H1 (cell line): ENCODE data around the gene JPT2. TPM values are rescaled to one million over a fixed set of nuclear protein-coding genes. Genes with fewer than 3 reads are reported as not detected.

ENCODE experiments used
- CTCF ChIA-PET: fragments of 300-600 bp; sonication (Branson Sonifier 250); formaldehyde crosslinking; loops from one replicate; lab custom pipeline; 2021; ENCODE audit not compliant: partially characterized antibody; lab: Charles Lee
- POLR2A ChIA-PET: fragments of 300-600 bp; sonication (Branson Sonifier 250); formaldehyde crosslinking; loops from one replicate; lab custom pipeline; 2021; ENCODE audit warnings: inconsistent platforms; ENCODE audit not compliant: partially characterized antibody; lab: Charles Lee
- DNase-seq, 2 experiments: peaks; one replicate each; pipeline versions ENCODE4 v3.0.0 to v3.0.0-alpha.2; 2010 to 2022; ENCODE audit warnings: low spot score in 2 of 2, low read depth in 1 of 2, mixed read lengths in 1 of 2
- FAIRE-seq: peaks from 2 replicates; lab custom pipeline; 2011; peaks lifted over from hg19 to GRCh38; lab: Jason Lieb, UNC
- H2AFZ ChIP-seq: 2 replicates; pipeline ENCODE4 v1.8.1; 2012; ENCODE audit warnings: low read length, inconsistent platforms
- H2AK5ac ChIP-seq: 2 replicates; pipeline ENCODE4 v1.6.1; 2013; ENCODE audit warnings: low read depth, low read length
- H2BK120ac ChIP-seq: replicated peaks from 2 replicates; pipeline ENCODE3; 2013; ENCODE audit warnings: low read depth, low read length, inconsistent platforms
- H2BK12ac ChIP-seq: 2 replicates; pipeline ENCODE4 v1.6.1; 2013; ENCODE audit warnings: low read depth, low read length
- H2BK15ac ChIP-seq: 2 replicates; pipeline ENCODE4 v1.6.1; 2013; ENCODE audit warnings: low read length
- H2BK20ac ChIP-seq: 2 replicates; pipeline ENCODE4 v1.6.1; 2013; ENCODE audit warnings: low read length
- H2BK5ac ChIP-seq: 2 replicates; pipeline ENCODE4 v1.6.1; 2013; ENCODE audit warnings: low read depth, low read length
- H3K14ac ChIP-seq: 2 replicates; pipeline ENCODE4 v1.6.1; 2013; ENCODE audit warnings: inconsistent platforms; ENCODE audit not compliant: insufficient read length
- H3K18ac ChIP-seq: 2 replicates; pipeline ENCODE4 v1.6.1; 2013; ENCODE audit warnings: low read length; ENCODE audit errors: extremely low read depth
- H3K23ac ChIP-seq: 2 replicates; pipeline ENCODE4 v1.6.1; 2013; ENCODE audit warnings: inconsistent platforms; ENCODE audit not compliant: insufficient read length
- H3K23me2 ChIP-seq: 2 replicates; pipeline ENCODE4 v1.6.1; 2013; ENCODE audit warnings: low read depth, low read length
- H3K27ac ChIP-seq: 2 replicates; pipeline ENCODE4 v1.6.1; 2011; ENCODE audit warnings: low read depth, low read length, inconsistent platforms
- H3K27me3 ChIP-seq, 4 experiments: replicated peaks in 1 of 4; 1 replicate in 1 of 4; 2 replicates in 3 of 4; pipeline versions ENCODE4 v1.6.1 to v1.8.1; 2011 to 2013; ENCODE audit warnings: low read length in 3 of 4, mild to moderate bottlenecking in 3 of 4, inconsistent platforms in 2 of 4, mixed read lengths in 2 of 4, moderate library complexity in 1 of 4; ENCODE audit not compliant: control insufficient read depth in 3 of 4, insufficient read depth in 3 of 4; ENCODE audit errors: extremely low read depth in 1 of 4
- H3K36me3 ChIP-seq, 4 experiments: 2 replicates each; pipeline versions ENCODE4 v1.6.1 to v1.8.1; 2011 to 2013; ENCODE audit warnings: mild to moderate bottlenecking in 4 of 4, low read length in 3 of 4, moderate library complexity in 2 of 4, control low read depth in 1 of 4, inconsistent platforms in 1 of 4; ENCODE audit not compliant: insufficient read depth in 4 of 4, control insufficient read depth in 2 of 4
- H3K4ac ChIP-seq: replicated peaks from 2 replicates; pipeline ENCODE3; 2013; ENCODE audit warnings: low read length, low read depth, mixed read lengths, inconsistent platforms; ENCODE audit not compliant: insufficient read length
- H3K4me1 ChIP-seq, 4 experiments: replicated peaks in 1 of 4; 1 replicate in 1 of 4; 2 replicates in 3 of 4; pipeline versions ENCODE4 v1.6.1 to v1.8.1; 2011 to 2013; ENCODE audit warnings: low read length in 3 of 4, inconsistent platforms in 2 of 4, mixed read lengths in 1 of 4; ENCODE audit not compliant: insufficient read depth in 4 of 4, control insufficient read depth in 3 of 4
- H3K4me2 ChIP-seq, 2 experiments: 2 replicates each; pipeline versions ENCODE4 v1.6.1 to v1.8.1; 2011 to 2013; ENCODE audit warnings: low read depth in 2 of 2, low read length in 2 of 2, control low read depth in 1 of 2, inconsistent platforms in 1 of 2, mild to moderate bottlenecking in 1 of 2; ENCODE audit not compliant: insufficient read depth in 1 of 2
- H3K4me3 ChIP-seq, 4 experiments: fragments of 200-600, 300-600 bp in 1 of 4; sonication (generic), shearing (Covaris generic), sonication (Bioruptor Twin) in 1 of 4; 2 replicates each; pipeline versions ENCODE4 v1.5.1 to v1.8.1; 2011 to 2016; ENCODE audit warnings: low read length in 4 of 4, low read depth in 3 of 4, control low read depth in 2 of 4, inconsistent platforms in 2 of 4, mild to moderate bottlenecking in 2 of 4, mixed read lengths in 1 of 4, moderate library complexity in 1 of 4; ENCODE audit not compliant: insufficient read depth in 2 of 4; ENCODE audit errors: extremely low read depth in 1 of 4
- H3K56ac ChIP-seq: replicated peaks from 2 replicates; pipeline ENCODE3; 2013; ENCODE audit warnings: low read depth, mild to moderate bottlenecking, mixed read lengths, low read length, inconsistent platforms; ENCODE audit not compliant: insufficient read length
- H3K79me1 ChIP-seq: 2 replicates; pipeline ENCODE4 v1.6.1; 2013; ENCODE audit warnings: low read depth, low read length, control low read depth
- H3K79me2 ChIP-seq, 2 experiments: 2 replicates each; pipeline versions ENCODE4 v1.6.1 to v1.8.1; 2012 to 2013; ENCODE audit warnings: low read length in 2 of 2, mild to moderate bottlenecking in 2 of 2, inconsistent platforms in 1 of 2; ENCODE audit not compliant: insufficient read depth in 2 of 2, control insufficient read depth in 1 of 2
- H3K9ac ChIP-seq, 4 experiments: replicated peaks in 1 of 4; 1 replicate in 1 of 4; 2 replicates in 3 of 4; pipeline versions ENCODE4 v1.6.1 to v1.8.1; 2011 to 2013; ENCODE audit warnings: low read depth in 3 of 4, low read length in 3 of 4, control low read depth in 2 of 4, mild to moderate bottlenecking in 2 of 4, moderate library complexity in 2 of 4, inconsistent platforms in 1 of 4; ENCODE audit errors: extremely low read depth in 1 of 4
- H3K9me3 ChIP-seq, 2 experiments: 2 replicates each; pipeline versions ENCODE4 v1.6.1 to v1.8.1; 2012 to 2013; ENCODE audit warnings: mild to moderate bottlenecking in 2 of 2, moderate library complexity in 2 of 2, control low read depth in 1 of 2, inconsistent platforms in 1 of 2, low read depth in 1 of 2, low read length in 1 of 2, mixed read lengths in 1 of 2; ENCODE audit not compliant: insufficient read depth in 2 of 2
- H4K20me1 ChIP-seq, 2 experiments: replicated peaks in 1 of 2; 2 replicates each; pipeline versions ENCODE3 to v1.8.1; 2011 to 2013; ENCODE audit warnings: inconsistent platforms in 2 of 2, low read length in 2 of 2, mild to moderate bottlenecking in 1 of 2; ENCODE audit not compliant: insufficient read depth in 2 of 2, control insufficient read depth in 1 of 2
- H4K5ac ChIP-seq: 2 replicates; pipeline ENCODE4 v1.6.1; 2013; ENCODE audit warnings: low read length, low read depth, mixed read lengths, inconsistent platforms; ENCODE audit not compliant: insufficient read length
- H4K8ac ChIP-seq: 2 replicates; pipeline ENCODE4 v1.8.0; 2013; ENCODE audit warnings: mild to moderate bottlenecking, moderate library complexity, low read length, inconsistent platforms; ENCODE audit not compliant: insufficient read depth; ENCODE audit errors: extremely low read depth
- H4K91ac ChIP-seq: replicated peaks from 2 replicates; pipeline ENCODE3; 2013; ENCODE audit warnings: low read length, mixed read lengths, inconsistent platforms; ENCODE audit not compliant: insufficient read length
- CBX8 ChIP-seq: fragments of 300-800, 300-1000 bp; sonication (generic); IDR thresholded peaks from 2 replicates; pipeline ENCODE4 v1.7.1; 2016; ENCODE audit warnings: low read depth, low read length, borderline replicate concordance
- E2F6 ChIP-seq: IDR thresholded peaks from 2 replicates; pipeline ENCODE4 v1.6.1; 2012; ENCODE audit warnings: inconsistent platforms
- EP300 ChIP-seq, 2 experiments: IDR thresholded peaks; 1 replicate in 1 of 2; 2 replicates in 1 of 2; pipeline ENCODE4 v1.6.1; 2011 to 2012; ENCODE audit warnings: low read depth in 2 of 2, low read length in 2 of 2, mild to moderate bottlenecking in 2 of 2, borderline replicate concordance in 1 of 2, inconsistent platforms in 1 of 2, moderate library complexity in 1 of 2
- EZH2 ChIP-seq: fragments of 200-600 bp; sonication (generic); IDR thresholded peaks from 2 replicates; pipeline ENCODE4 v1.7.1; 2012; ENCODE audit warnings: low read depth, mild to moderate bottlenecking, moderate library complexity, low read length, inconsistent platforms; ENCODE audit not compliant: severe bottlenecking
- PHF8 ChIP-seq: fragments of 200-600 bp; sonication (generic); conservative IDR thresholded peaks from 2 replicates; pipeline ENCODE4 v1.7.1; 2012; ENCODE audit warnings: low read depth, mild to moderate bottlenecking, inconsistent platforms, low read length, moderate library complexity
- RXRA ChIP-seq: IDR thresholded peaks from 2 replicates; pipeline ENCODE4 v1.6.1; 2011; ENCODE audit warnings: low read depth, mild to moderate bottlenecking, low read length, moderate library complexity; ENCODE audit not compliant: insufficient read depth
- SP2 ChIP-seq: IDR thresholded peaks from 2 replicates; pipeline ENCODE4 v1.6.1; 2012; ENCODE audit warnings: mild to moderate bottlenecking, low read length, inconsistent platforms
- WGBS, 2 experiments: shearing (Covaris generic) in 1 of 2; methylation state at CpG; one replicate each; pipeline versions ENCODE4 v1.1.6 to v1.1.7; 2013 to 2015; ENCODE audit warnings: low lambda C conversion rate in 2 of 2, mixed read lengths in 2 of 2, inconsistent platforms in 1 of 2, low coverage in 1 of 2, missing lambda C conversion rate in 1 of 2; ENCODE audit not compliant: insufficient replicate concordance in 2 of 2, insufficient coverage in 1 of 2, insufficient read length in 1 of 2; ENCODE audit errors: extremely low coverage in 1 of 2, missing lambda C conversion rate in 1 of 2; 5-methylcytosine and 5-hydroxymethylcytosine counted together
- polyA plus RNA-seq, 7 experiments: library from polyadenylated mRNA; depleted of rRNA in 3 of 7; stranded (reverse) in 5 of 7; unstranded in 2 of 7; fragments of >200 nt in 5 of 7; fragments of 200-250 nt in 2 of 7; gene quantifications; 1 replicate in 5 of 7; 2 replicates in 1 of 7; 4 replicates in 1 of 7; pipeline versions ENCODE4 v1.2.1 to v1.2.3, GENCODE V29; 2011 to 2013; ENCODE audit warnings: missing spikeins in 2 of 7, mixed read lengths in 2 of 7
- total RNA-seq: library from RNA; stranded (reverse); fragmentation: NEBNext Ultra II Directional; extraction: Animal tissue kit (Norgen Biotek cat#: 25700); gene quantifications from 2 replicates; pipeline ENCODE4 v1.2.1, GENCODE V29; 2021
- TF ChIP-seq, protein P1 (sequence below), 3 experiments: IDR thresholded peaks; 1 replicate in 2 of 3; 2 replicates in 1 of 3; pipeline versions ENCODE4 v1.5.1 to v1.6.1; 2011; ENCODE audit warnings: low read length in 3 of 3, mild to moderate bottlenecking in 3 of 3, inconsistent platforms in 2 of 3, low read depth in 1 of 3, moderate library complexity in 1 of 3; ENCODE audit not compliant: insufficient read depth in 1 of 3; ENCODE audit errors: control extremely low read depth in 1 of 3

The JPT2 gene
- total and polyA plus RNA-seq, 2 of the 8 experiments (the other 6 are each of a cell fraction or from before 2014, with no cell fraction given), result 67.6 to 197 TPM

DNA sequence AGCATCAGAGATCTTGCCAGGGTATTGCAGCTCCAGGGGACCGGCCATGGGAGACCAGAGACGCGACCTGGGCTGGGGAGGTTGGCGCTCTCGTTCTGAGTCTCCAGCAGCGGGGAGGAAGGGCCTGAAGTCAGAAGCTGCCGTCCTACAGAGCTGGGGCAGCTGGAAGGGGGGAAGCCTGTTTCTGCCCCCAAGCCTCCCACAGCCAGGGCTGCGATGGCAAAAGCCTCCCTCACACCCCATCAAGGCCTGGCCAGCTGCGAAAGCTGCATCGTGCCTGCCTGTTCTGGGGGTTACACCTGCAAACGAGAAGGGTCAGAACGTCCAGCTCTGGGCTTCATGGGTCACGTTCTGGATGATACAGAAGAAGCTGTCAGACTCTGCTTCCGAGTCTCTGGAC lies 54.0 kb downstream of the JPT2 start:
- 94% methylated on average over 14 of the region's 14 CpGs; no CpG with 5 or more reads in 1 of the 2 experiments for WGBS, 2 experiments
- no peak overlapping the region for H3K4me3 ChIP-seq
- no peak for FAIRE-seq

More for the DNA sequence above, 54.0 kb downstream of the JPT2 start:
- DNase-seq, result no peak
- H4K5ac ChIP-seq, result no peak overlapping the region
- 0 out of 7 replicates have a peak, but pooled peaks cover 0 to 2% (median 0%) of the 10 kb centered on the region in 4 experiments for H3K4me1 ChIP-seq
- H3K4me2 ChIP-seq, result no peak overlapping the region
- H3K27ac ChIP-seq, result no peak overlapping the region
- no peak overlapping the region for H3K4ac ChIP-seq
- H3K9ac ChIP-seq, result no peak overlapping the region
- TF ChIP-seq EP300 (IDR thresholded peaks at IDR 0.05; ENCODE audit: borderline replicate concordance in 1 of 2, low read depth in 2 of 2, low read length in 2 of 2) (no peak), CBX8 (no peak), SP2 (no peak), E2F6 (no peak), PHF8 (no peak), EZH2 (no peak), RXRA (no peak)
- TF ChIP-seq, protein P1, sequence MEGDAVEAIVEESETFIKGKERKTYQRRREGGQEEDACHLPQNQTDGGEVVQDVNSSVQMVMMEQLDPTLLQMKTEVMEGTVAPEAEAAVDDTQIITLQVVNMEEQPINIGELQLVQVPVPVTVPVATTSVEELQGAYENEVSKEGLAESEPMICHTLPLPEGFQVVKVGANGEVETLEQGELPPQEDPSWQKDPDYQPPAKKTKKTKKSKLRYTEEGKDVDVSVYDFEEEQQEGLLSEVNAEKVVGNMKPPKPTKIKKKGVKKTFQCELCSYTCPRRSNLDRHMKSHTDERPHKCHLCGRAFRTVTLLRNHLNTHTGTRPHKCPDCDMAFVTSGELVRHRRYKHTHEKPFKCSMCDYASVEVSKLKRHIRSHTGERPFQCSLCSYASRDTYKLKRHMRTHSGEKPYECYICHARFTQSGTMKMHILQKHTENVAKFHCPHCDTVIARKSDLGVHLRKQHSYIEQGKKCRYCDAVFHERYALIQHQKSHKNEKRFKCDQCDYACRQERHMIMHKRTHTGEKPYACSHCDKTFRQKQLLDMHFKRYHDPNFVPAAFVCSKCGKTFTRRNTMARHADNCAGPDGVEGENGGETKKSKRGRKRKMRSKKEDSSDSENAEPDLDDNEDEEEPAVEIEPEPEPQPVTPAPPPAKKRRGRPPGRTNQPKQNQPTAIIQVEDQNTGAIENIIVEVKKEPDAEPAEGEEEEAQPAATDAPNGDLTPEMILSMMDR (IDR thresholded peaks at IDR 0.05; ENCODE audit: control extremely low read depth in 1 of 3, insufficient read depth in 1 of 3, low read depth in 1 of 3, low read length in 3 of 3), result no peak
- no peak overlapping the region for H2BK15ac ChIP-seq
- peaks cover under 1% of the 10 kb centered on the region for H3K79me1 ChIP-seq
- H3K14ac ChIP-seq, result no peak overlapping the region
- H2BK120ac ChIP-seq, result no peak overlapping the region
- POLR2A ChIA-PET, result interaction anchor here (1.0 to 2.2 kb wide), 3 partner anchors 8 to 26 kb away, joined by 3 to 7 read pairs (median 4); partner anchors contain the start of gene MAPK8IP3
- no peak overlapping the region for H2AFZ ChIP-seq
- H4K8ac ChIP-seq, result no peak overlapping the region
- no peak overlapping the region for H3K23ac ChIP-seq
- H4K20me1 ChIP-seq, result peaks cover 0 to 4% of the 10 kb centered on the region in 2 experiments
- no peak overlapping the region for H2BK12ac ChIP-seq
- no peaks in the 10 kb centered on the region for H3K79me2 ChIP-seq
- no peak overlapping the region; the same call in 1 of the 2 replicates for H2BK5ac ChIP-seq
- no peak overlapping the region for H2AK5ac ChIP-seq
- CTCF ChIA-PET, result interaction anchor here (0.7 to 1.6 kb wide), 5 partner anchors 12 to 38 kb away, joined by 3 to 7 read pairs (median 3); no protein-coding TSS in a partner anchor
- no peak overlapping the region for H4K91ac ChIP-seq
- no peaks in the 10 kb centered on the region for H3K23me2 ChIP-seq
- peaks cover 0 to 21% (median 3%) of the 10 kb centered on the region in 4 experiments; a peak in 5 of 8 replicates for H3K36me3 ChIP-seq
- no peak overlapping the region for H3K18ac ChIP-seq
- no peaks in the 10 kb centered on the region for H3K27me3 ChIP-seq
- no peak overlapping the region for H2BK20ac ChIP-seq
- H3K9me3 ChIP-seq, result peaks cover 25 to 28% of the 10 kb centered on the region in 2 experiments
- no peak overlapping the region for H3K56ac ChIP-seq
